Keratinocyte (primary cell): ENCODE results near the gene HHIPL1. TPM values are rescaled to one million over a fixed set of nuclear protein-coding genes. Genes with fewer than 3 reads are reported as not detected.

ENCODE experiments used
- DNase-seq: peaks from one replicate; pipeline ENCODE4 v3.0.0-alpha.2; 2011; ENCODE audit warnings: low read depth, missing footprints, low spot score
- FAIRE-seq: peaks from 2 replicates; lab custom pipeline; 2011; peaks lifted over from hg19 to GRCh38; lab: Jason Lieb, UNC
- H2AFZ ChIP-seq: 2 replicates; pipeline ENCODE4 v1.6.0; 2012; ENCODE audit warnings: low read length, control low read depth, inconsistent platforms; ENCODE audit not compliant: control insufficient read depth
- H3K27ac ChIP-seq: 2 replicates; pipeline ENCODE4 v1.5.1; 2011; ENCODE audit warnings: low read length; ENCODE audit not compliant: control insufficient read depth, insufficient read depth
- H3K27me3 ChIP-seq: 3 replicates; pipeline ENCODE4 v1.6.0; 2011; ENCODE audit warnings: low read length; ENCODE audit not compliant: control insufficient read depth, insufficient read depth; ENCODE audit errors: extremely low read depth
- H3K36me3 ChIP-seq, 2 experiments: 2 replicates in 1 of 2; 3 replicates in 1 of 2; pipeline ENCODE4 v1.5.1; 2011; ENCODE audit warnings: low read length in 2 of 2, mild to moderate bottlenecking in 1 of 2; ENCODE audit not compliant: control insufficient read depth in 2 of 2, insufficient read depth in 2 of 2; ENCODE audit errors: extremely low read depth in 1 of 2
- H3K4me1 ChIP-seq: 3 replicates; pipeline ENCODE4 v1.5.1; 2011; ENCODE audit warnings: low read length; ENCODE audit not compliant: control insufficient read depth, insufficient read depth; ENCODE audit errors: extremely low read depth
- H3K4me2 ChIP-seq: 3 replicates; pipeline ENCODE4 v1.6.0; 2011; ENCODE audit warnings: low read depth, low read length; ENCODE audit not compliant: control insufficient read depth, insufficient read depth; ENCODE audit errors: extremely low read depth
- H3K4me3 ChIP-seq, 3 experiments: fragments of 200-600 bp in 1 of 3; sonication (generic) in 1 of 3; 2 replicates in 2 of 3; 3 replicates in 1 of 3; pipeline ENCODE4 v1.5.1; 2011 to 2016; ENCODE audit warnings: low read length in 3 of 3, mild to moderate bottlenecking in 3 of 3, control low read depth in 2 of 3, inconsistent platforms in 1 of 3, low read depth in 1 of 3, mixed read lengths in 1 of 3, mixed run types in 1 of 3, moderate library complexity in 1 of 3; ENCODE audit not compliant: control insufficient read depth in 2 of 3, insufficient read depth in 2 of 3; ENCODE audit errors: extremely low read depth in 1 of 3
- H3K79me2 ChIP-seq: 2 replicates; pipeline ENCODE4 v1.6.0; 2012; ENCODE audit warnings: low read length; ENCODE audit not compliant: control insufficient read depth, insufficient read depth
- H3K9ac ChIP-seq: 3 replicates; pipeline ENCODE4 v1.6.0; 2011; ENCODE audit warnings: low read length; ENCODE audit not compliant: control insufficient read depth, insufficient read depth; ENCODE audit errors: extremely low read depth
- H3K9me1 ChIP-seq: 3 replicates; pipeline ENCODE4 v1.6.0; 2011; ENCODE audit warnings: low read length; ENCODE audit not compliant: control insufficient read depth, insufficient read depth; ENCODE audit errors: extremely low read depth
- H3K9me3 ChIP-seq: 2 replicates; pipeline ENCODE4 v1.5.1; 2012; ENCODE audit warnings: low read depth, low read length; ENCODE audit not compliant: control insufficient read depth
- H4K20me1 ChIP-seq: 3 replicates; pipeline ENCODE4 v1.6.0; 2011; ENCODE audit warnings: low read length; ENCODE audit not compliant: control insufficient read depth, insufficient read depth; ENCODE audit errors: extremely low read depth
- CTCF ChIP-seq, 3 experiments: IDR thresholded peaks in 1 of 3; conservative IDR thresholded peaks in 1 of 3; optimal IDR thresholded peaks in 1 of 3; 2 replicates in 2 of 3; 3 replicates in 1 of 3; pipeline versions ENCODE3 to v1.5.1; 2011; ENCODE audit warnings: low read length in 3 of 3, mild to moderate bottlenecking in 3 of 3, moderate library complexity in 2 of 3, control low read depth in 1 of 3, inconsistent platforms in 1 of 3; ENCODE audit not compliant: insufficient read depth in 2 of 3; ENCODE audit errors: extremely low read depth in 1 of 3
- EZH2 ChIP-seq: IDR thresholded peaks from one replicate; pipeline ENCODE4 v1.6.1; 2012; ENCODE audit warnings: inconsistent platforms, mild to moderate bottlenecking, low read length, moderate library complexity
- dilution Hi-C: fragments of 300-500 bp; cut with MboI; formaldehyde crosslinking; loops from one replicate; pipeline ENCODE4 v1.7.0; 2020; ENCODE audit warnings: low sequenced_read_pairs; ENCODE audit not compliant: extremely low pct_ligation_motif_present
- polyA plus RNA-seq, 5 experiments: library from polyadenylated mRNA; depleted of rRNA in 3 of 5; stranded (reverse) in 3 of 5; stranded (forward) in 1 of 5; unstranded in 1 of 5; fragments of >200 nt; gene quantifications; 1 replicate in 1 of 5; 2 replicates in 3 of 5; 3 replicates in 1 of 5; pipeline versions ENCODE4 v1.2.1 to v1.2.3, GENCODE V29; 2011 to 2012; ENCODE audit warnings: missing spikeins in 2 of 5, low read depth in 1 of 5, low replicate concordance in 1 of 5

Gene HHIPL1
- polyA plus RNA-seq, 1 donor (not counting 4 experiments of a cell fraction or from before 2014, with no cell fraction given) = 0.08 TPM

- Histone ChIP-seq H3K4me3 (no peak overlapping the region), H3K27me3 (peaks cover 27% of the 10 kb centered on the region), H2AFZ (no peak overlapping the region), H3K4me1 (no peaks in the 10 kb centered on the region), H3K36me3 (no peaks in the 10 kb centered on the region), H3K9me1 (no peaks in the 10 kb centered on the region), H3K79me2 (no peaks in the 10 kb centered on the region), H3K4me2 (no peak overlapping the region), H4K20me1 (no peaks in the 10 kb centered on the region), H3K9ac (no peak overlapping the region), H3K9me3 (no peaks in the 10 kb centered on the region), H3K27ac (no peak overlapping the region)
- DNase-seq (no peak), FAIRE-seq (no peak)
- dilution Hi-C loops = no loop called here
- TF ChIP-seq CTCF (optimal IDR thresholded peaks at IDR 0.05 in 1 of 3, IDR thresholded peaks at IDR 0.05 in 1 of 3, conservative IDR thresholded peaks at IDR 0.05 in 1 of 3; ENCODE audit: extremely low read depth in 1 of 3, insufficient read depth in 2 of 3, low read length in 3 of 3) (no peak), EZH2 (no peak)
Measured at GRCh38 chr14:99666533-99666932, 21.6 kb downstream of the HHIPL1 start.

GRCh38 chr14:99667045-99667444 lies 22.1 kb downstream of the HHIPL1 start:
- Histone ChIP-seq H3K27me3 (peaks cover 21% of the 10 kb centered on the region), H3K9me1 (no peaks in the 10 kb centered on the region), H3K79me2 (no peaks in the 10 kb centered on the region), H4K20me1 (no peaks in the 10 kb centered on the region), H3K36me3 (no peaks in the 10 kb centered on the region), H3K9ac (no peak overlapping the region), H3K4me1 (no peaks in the 10 kb centered on the region), H2AFZ (no peak overlapping the region), H3K4me2 (no peak overlapping the region), H3K9me3 (no peaks in the 10 kb centered on the region), H3K27ac (no peak overlapping the region), H3K4me3 (no peak overlapping the region)
- FAIRE-seq (no peak), DNase-seq (no peak)
- dilution Hi-C loops = no loop called here
- TF ChIP-seq EZH2 (no peak), CTCF (optimal IDR thresholded peaks at IDR 0.05 in 1 of 3, IDR thresholded peaks at IDR 0.05 in 1 of 3, conservative IDR thresholded peaks at IDR 0.05 in 1 of 3; ENCODE audit: extremely low read depth in 1 of 3, insufficient read depth in 2 of 3, low read length in 3 of 3) (no peak)
